ENCODE data around the gene ATF6B.

Gene ATF6B

GRCh38 chr6:32167154-32167760, 39.2 kb upstream of the ATF6B start:
- no peak for DNase-seq (ENCODE audit: low read depth)
- TF ChIP-seq CTCF (IDR thresholded peaks at IDR 0.05; ENCODE audit: control insufficient read depth, insufficient read depth, low read depth, low read length, missing control alignments) = no peak
- no peak overlapping the region for H3K4me3 ChIP-seq (ENCODE audit: control insufficient read depth, low read depth, low read length)

GRCh38 chr6:32166411-32167061, 38.5 kb upstream of the ATF6B start:
- DNase-seq (ENCODE audit: low read depth) = no peak
- TF ChIP-seq CTCF (IDR thresholded peaks at IDR 0.05; ENCODE audit: control insufficient read depth, insufficient read depth, low read depth, low read length, missing control alignments) = no peak
- H3K4me3 ChIP-seq (ENCODE audit: control insufficient read depth, low read depth, low read length) = no peak overlapping the region

GRCh38 chr6:32164295-32164694, 36.2 kb upstream of the ATF6B start, which contains the start of gene EGFL8:
Gene EGFL8 (plus strand): TSS chr6:32164595. CDS start chr6:32166166, 1,571 bp downstream.
- DNase-seq (ENCODE audit: low read depth) = no peak
- H3K4me3 ChIP-seq (ENCODE audit: control insufficient read depth, low read depth, low read length) = no peak within 1 kb of the TSS
- TF ChIP-seq CTCF (IDR thresholded peaks at IDR 0.05; ENCODE audit: control insufficient read depth, insufficient read depth, low read depth, low read length, missing control alignments) = no peak

GRCh38 chr6:32163559-32164258, 35.7 kb upstream of the ATF6B start:
- no peak for DNase-seq (ENCODE audit: low read depth)
- H3K4me3 ChIP-seq (ENCODE audit: control insufficient read depth, low read depth, low read length) = no peak overlapping the region
- TF ChIP-seq CTCF (IDR thresholded peaks at IDR 0.05; ENCODE audit: control insufficient read depth, insufficient read depth, low read depth, low read length, missing control alignments) = no peak

- no peak overlapping the region for H3K4me3 ChIP-seq (ENCODE audit: control insufficient read depth, low read depth, low read length)
- DNase-seq (ENCODE audit: low read depth) = no peak
- no peak for TF ChIP-seq CTCF (IDR thresholded peaks at IDR 0.05; ENCODE audit: control insufficient read depth, insufficient read depth, low read depth, low read length, missing control alignments)
Observed at GRCh38 chr6:32158052-32158451, 30.0 kb upstream of the ATF6B start.

- no peak overlapping the region for H3K4me3 ChIP-seq (ENCODE audit: control insufficient read depth, low read depth, low read length)
- DNase-seq (ENCODE audit: low read depth) = no peak
- no peak for TF ChIP-seq CTCF (IDR thresholded peaks at IDR 0.05; ENCODE audit: control insufficient read depth, insufficient read depth, low read depth, low read length, missing control alignments)
Observed at GRCh38 chr6:32156891-32157290, 28.8 kb upstream of the ATF6B start.

Data from AG09309 (cell line).